Measurements from ENCODE around the gene MAP2K7.

DNA sequence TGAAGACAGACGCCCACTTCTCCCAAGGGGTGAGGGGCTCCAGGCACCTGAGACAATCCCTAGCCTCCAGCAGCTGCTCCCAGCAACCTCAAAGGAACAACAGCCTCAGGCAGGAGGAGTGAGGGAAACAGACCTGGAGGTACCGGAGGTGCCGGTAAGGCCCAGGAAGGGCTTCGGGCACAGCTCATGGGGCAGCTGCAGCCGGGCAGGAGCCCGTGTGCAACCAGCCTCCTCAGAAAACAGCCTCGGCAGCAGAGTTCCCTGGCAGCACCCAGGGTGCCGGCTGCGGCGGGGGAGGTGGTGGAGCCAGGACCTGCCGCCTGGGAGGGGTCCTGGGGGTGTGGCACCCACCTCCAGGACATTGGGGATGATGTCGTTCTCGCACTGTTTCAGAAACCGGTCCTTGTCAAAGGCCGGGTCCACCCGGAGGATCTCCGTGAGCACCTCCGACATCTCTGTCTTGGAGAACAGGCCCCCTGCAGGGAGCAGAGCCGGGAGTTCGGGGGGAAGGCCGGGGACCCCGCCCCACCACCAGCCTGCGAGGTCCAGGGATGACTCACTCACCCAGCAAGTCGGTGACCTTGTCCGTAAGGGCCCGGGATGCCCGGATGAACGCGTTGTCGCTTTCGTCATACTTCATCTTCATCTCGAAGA is 28.7 kb downstream of the MAP2K7 start:
- TF ChIP-seq, protein P1, sequence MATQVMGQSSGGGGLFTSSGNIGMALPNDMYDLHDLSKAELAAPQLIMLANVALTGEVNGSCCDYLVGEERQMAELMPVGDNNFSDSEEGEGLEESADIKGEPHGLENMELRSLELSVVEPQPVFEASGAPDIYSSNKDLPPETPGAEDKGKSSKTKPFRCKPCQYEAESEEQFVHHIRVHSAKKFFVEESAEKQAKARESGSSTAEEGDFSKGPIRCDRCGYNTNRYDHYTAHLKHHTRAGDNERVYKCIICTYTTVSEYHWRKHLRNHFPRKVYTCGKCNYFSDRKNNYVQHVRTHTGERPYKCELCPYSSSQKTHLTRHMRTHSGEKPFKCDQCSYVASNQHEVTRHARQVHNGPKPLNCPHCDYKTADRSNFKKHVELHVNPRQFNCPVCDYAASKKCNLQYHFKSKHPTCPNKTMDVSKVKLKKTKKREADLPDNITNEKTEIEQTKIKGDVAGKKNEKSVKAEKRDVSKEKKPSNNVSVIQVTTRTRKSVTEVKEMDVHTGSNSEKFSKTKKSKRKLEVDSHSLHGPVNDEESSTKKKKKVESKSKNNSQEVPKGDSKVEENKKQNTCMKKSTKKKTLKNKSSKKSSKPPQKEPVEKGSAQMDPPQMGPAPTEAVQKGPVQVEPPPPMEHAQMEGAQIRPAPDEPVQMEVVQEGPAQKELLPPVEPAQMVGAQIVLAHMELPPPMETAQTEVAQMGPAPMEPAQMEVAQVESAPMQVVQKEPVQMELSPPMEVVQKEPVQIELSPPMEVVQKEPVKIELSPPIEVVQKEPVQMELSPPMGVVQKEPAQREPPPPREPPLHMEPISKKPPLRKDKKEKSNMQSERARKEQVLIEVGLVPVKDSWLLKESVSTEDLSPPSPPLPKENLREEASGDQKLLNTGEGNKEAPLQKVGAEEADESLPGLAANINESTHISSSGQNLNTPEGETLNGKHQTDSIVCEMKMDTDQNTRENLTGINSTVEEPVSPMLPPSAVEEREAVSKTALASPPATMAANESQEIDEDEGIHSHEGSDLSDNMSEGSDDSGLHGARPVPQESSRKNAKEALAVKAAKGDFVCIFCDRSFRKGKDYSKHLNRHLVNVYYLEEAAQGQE (IDR thresholded peaks at IDR 0.05; ENCODE audit: low read depth), result no peak
- TF ChIP-seq YY1 (IDR thresholded peaks at IDR 0.05; ENCODE audit: low read depth), result no peak
- TF ChIP-seq, protein P2, sequence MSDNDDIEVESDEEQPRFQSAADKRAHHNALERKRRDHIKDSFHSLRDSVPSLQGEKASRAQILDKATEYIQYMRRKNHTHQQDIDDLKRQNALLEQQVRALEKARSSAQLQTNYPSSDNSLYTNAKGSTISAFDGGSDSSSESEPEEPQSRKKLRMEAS (IDR thresholded peaks at IDR 0.05), result no peak
- no peak for TF ChIP-seq TEAD4 (IDR thresholded peaks at IDR 0.05)
- TF ChIP-seq EP300 (IDR thresholded peaks at IDR 0.05; ENCODE audit: borderline replicate concordance), result no peak
- no peak for TF ChIP-seq NFIC (IDR thresholded peaks at IDR 0.05)
- no peak for TF ChIP-seq CREB1 (IDR thresholded peaks at IDR 0.05; ENCODE audit: low read depth)
- TF ChIP-seq EGR1 (IDR thresholded peaks at IDR 0.05), result no peak
- no peak for TF ChIP-seq RAD21 (IDR thresholded peaks at IDR 0.05; ENCODE audit: low read depth)
- TF ChIP-seq TAF1 (IDR thresholded peaks at IDR 0.05; ENCODE audit: low read depth), result no peak

All from Ishikawa (cell line).